ELR (cell line): Measurements from ENCODE around the gene KRT25.
A peak's percentile ranks its signal among the peaks of the same experiment; 100 is the strongest.
"Not testable (repeated sequence)": the region's sequence is repeated elsewhere in the genome, so short reads cannot be mapped to it uniquely, and the experiment has no call there.

ENCODE experiments used
- DNase-seq: peaks from one replicate; pipeline ENCODE4 v3.0.0-alpha.2; 2015; ENCODE audit warnings: low read depth

The KRT25 gene

GRCh38 chr17:40753804-40754203, 1.3 kb downstream of the KRT25 start:
- DNase-seq, result no peak

GRCh38 chr17:40751065-40751464, 4.1 kb downstream of the KRT25 start:
- no peak for DNase-seq

DNA sequence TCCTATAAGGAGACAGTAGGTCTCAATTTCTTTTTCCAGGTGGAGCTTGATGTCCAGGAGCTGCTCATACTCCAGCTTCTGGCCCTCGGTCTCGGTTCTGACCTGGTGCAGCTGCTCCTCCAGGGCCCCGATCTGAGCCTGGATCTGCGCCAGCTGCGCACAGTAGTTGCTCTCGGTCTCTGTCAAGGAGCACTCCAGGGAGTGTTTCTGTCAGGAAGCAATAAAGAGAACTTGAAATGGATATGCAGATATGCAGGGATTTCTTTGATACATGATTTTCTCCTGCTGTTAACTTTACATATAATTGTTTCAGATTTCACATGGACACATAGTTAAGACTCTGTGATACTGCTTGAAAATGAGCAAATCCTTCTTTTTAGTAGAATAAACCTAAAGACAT, 4.7 kb downstream of the KRT25 start:
- DNase-seq, result no peak

GRCh38 chr17:40748666-40749065, 6.5 kb downstream of the KRT25 start:
- not testable (repeated sequence) for DNase-seq

DNA sequence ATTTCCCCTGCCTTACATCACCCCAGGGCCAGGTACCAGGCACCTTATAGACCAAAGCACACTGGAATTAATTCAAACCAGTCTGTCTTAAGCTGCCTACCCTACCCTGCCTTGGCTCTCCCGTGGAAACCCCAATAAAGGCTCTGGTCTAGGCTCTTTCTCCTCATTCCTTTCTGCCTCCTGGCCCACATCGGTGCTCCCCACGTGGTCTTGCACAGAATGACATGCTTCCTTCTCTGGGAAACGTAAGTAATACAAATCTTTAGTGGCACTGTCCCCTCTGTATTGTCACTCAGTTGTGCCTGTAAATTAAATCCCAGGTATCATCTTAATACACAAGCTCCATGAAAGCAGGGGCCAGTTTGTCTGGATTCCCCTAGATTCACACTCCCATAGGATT, 16.6 kb downstream of the KRT25 start:
- DNase-seq, result no peak

GRCh38 chr17:40735016-40735415, 20.1 kb downstream of the KRT25 start:
- DNase-seq, result no peak

- DNase-seq, result no peak
Measured at GRCh38 chr17:40734018-40734417, 21.1 kb downstream of the KRT25 start.

- DNase-seq, result no peak
Measured at GRCh38 chr17:40730970-40731369, 24.2 kb downstream of the KRT25 start.

- DNase-seq, result peak; percentile 17
Measured at GRCh38 chr17:40727447-40728231, 27.5 kb downstream of the KRT25 start.

DNA sequence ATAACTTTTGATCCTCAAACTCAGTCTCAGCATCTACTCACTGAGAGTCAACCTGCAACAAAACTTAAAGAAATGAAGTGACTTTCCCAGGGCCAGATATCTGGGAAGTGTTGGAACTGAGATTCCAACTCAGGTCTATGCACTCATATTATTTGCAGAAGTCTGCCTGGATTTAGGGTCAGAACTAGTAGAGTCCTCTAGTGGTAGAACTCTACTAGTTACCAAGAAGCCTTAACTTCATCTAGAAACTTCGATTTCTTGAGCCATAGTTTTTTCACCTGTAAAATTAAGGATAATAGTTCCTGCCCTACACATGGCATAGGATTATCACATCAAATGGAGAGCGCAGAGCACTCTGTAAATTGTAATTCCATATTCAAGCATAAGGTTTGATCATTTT, 28.2 kb downstream of the KRT25 start:
- DNase-seq, result peak; percentile 33

DNA sequence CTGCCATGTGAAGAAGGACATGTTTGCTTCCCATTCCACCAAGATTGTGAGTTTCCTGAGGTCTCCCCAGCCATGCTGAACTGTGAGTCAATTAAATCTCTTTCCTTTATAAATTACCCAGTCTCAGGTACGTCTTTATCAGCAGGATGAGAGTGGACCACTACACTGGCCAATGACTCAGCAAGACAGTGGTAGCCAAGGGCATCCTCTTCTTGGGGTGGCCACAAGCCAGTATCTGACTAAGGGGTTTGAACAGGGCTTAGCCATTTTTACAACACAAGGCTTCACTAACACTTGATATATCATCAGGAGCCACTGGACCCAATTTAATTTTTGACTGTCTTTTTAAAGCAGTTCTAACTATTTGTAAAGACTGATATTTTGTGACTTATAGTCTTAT, 30.5 kb downstream of the KRT25 start:
- DNase-seq, result peak; percentile 11

GRCh38 chr17:40722241-40722640, 32.9 kb downstream of the KRT25 start:
- DNase-seq, result no peak

DNA sequence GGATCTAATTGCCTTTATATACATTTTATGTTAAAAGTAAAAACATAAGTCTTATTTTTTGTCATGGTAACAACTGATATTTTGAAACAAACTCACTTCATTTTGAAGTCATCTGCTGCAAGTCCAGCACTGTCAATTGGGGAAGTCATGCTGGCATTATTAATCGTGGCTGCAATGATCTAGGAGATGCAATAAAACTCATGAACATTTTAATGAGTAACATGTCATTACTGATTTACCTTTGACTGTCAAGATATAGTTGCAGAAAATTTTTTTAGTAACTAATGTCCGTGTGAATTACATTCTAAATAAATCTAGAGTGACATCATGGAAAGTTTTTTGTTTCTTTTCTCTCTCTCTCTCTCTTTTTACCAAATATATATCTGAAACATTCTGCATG, 34.2 kb downstream of the KRT25 start:
- no peak for DNase-seq

DNA sequence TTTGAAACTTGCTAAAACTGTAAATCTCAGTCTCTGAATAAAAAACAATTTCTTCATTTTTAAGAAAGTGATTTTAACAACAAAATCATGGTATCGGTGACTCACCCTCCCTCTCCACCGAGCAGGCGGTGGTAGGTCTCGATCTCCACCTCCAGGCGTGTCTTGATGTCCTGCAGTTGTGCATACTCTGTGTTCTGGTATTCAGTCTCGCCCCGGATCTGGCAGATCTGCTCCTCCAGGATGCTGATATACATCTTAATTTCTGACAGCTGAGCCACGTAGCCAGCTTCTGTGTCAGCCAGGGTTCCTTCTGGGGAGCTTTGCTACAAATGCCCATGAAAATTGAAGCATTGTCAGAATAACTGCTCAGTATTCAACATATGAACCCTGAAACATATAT, 36.2 kb downstream of the KRT25 start:
- DNase-seq, result no peak

DNA sequence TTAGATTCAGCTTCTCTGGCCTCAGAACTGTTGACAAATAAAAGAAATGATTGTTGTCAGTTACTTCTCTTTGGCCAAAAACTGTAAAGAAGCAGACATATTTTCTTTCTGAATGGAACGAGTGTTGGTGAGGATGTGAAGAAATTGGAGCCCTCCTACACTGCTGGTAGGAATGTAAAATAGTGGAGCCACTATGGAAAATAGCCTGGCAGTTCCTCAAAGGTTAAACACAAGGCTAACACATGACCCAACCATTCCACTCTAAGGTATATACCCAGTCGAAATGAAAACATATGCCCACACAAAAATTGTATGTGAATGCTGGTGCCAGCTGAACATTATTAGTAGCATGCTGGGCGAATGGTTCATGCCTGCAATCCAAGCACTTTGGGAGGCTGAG, 37.4 kb downstream of the KRT25 start:
- no peak for DNase-seq

- no peak for DNase-seq
Measured at GRCh38 chr17:40714473-40714872, 40.7 kb downstream of the KRT25 start.

- peak; percentile 7 for DNase-seq
Measured at GRCh38 chr17:40707745-40708144, 47.4 kb downstream of the KRT25 start.

- no peak for DNase-seq
Measured at GRCh38 chr17:40705584-40705983, 49.5 kb downstream of the KRT25 start.

GRCh38 chr17:40703652-40704051, 51.5 kb downstream of the KRT25 start, which contains the start of gene KRT24:
Gene KRT24, minus strand, starts transcription at chr17:40703752. Its CDS starts 59 bp downstream, at chr17:40703693.
- DNase-seq, result no peak

- DNase-seq, result no peak
Measured at GRCh38 chr17:40702271-40702670, 52.9 kb downstream of the KRT25 start.

DNA sequence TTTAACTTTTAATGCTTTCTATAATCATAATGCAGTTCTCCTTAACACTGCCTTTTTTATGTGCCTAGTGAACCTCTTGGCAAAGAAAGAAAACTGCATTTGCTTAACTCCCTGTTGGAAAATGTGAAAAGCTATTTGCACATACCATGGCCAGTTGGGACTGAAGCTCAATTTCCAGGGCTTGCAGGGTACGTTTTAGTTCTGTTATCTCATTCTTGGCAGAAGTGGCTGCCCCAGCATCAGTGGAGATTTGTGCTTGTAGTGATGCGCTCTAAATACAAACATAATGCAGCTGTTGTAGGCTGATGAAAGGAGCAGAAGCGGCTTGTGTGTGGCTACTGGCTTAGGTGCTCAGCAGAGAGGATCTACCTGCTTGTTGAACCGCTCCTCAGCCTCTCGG, 55.3 kb downstream of the KRT25 start:
- no peak for DNase-seq

GRCh38 chr17:40699371-40699770, 55.8 kb downstream of the KRT25 start:
- no peak for DNase-seq
